GM21825 (cell line): ENCODE measurements around the gene RAB3IL1.
A peak's percentile ranks its signal among the peaks of the same experiment; 100 is the strongest.
"Not testable (repeated sequence)": the region's sequence is repeated elsewhere in the genome, so short reads cannot be mapped to it uniquely, and the experiment has no call there.

ENCODE experiments used
- ATAC-seq: cut with Tn5 transposase; IDR thresholded peaks from one replicate; pipeline ENCODE4 v1.9.1; 2021; ENCODE audit warnings: mild to moderate bottlenecking, moderate library complexity; ENCODE audit not compliant: unreplicated experiment

The RAB3IL1 gene, protein sequence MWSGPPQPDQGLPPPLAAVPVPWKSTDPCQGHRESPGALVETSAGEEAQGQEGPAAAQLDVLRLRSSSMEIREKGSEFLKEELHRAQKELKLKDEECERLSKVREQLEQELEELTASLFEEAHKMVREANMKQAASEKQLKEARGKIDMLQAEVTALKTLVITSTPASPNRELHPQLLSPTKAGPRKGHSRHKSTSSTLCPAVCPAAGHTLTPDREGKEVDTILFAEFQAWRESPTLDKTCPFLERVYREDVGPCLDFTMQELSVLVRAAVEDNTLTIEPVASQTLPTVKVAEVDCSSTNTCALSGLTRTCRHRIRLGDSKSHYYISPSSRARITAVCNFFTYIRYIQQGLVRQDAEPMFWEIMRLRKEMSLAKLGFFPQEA

DNA sequence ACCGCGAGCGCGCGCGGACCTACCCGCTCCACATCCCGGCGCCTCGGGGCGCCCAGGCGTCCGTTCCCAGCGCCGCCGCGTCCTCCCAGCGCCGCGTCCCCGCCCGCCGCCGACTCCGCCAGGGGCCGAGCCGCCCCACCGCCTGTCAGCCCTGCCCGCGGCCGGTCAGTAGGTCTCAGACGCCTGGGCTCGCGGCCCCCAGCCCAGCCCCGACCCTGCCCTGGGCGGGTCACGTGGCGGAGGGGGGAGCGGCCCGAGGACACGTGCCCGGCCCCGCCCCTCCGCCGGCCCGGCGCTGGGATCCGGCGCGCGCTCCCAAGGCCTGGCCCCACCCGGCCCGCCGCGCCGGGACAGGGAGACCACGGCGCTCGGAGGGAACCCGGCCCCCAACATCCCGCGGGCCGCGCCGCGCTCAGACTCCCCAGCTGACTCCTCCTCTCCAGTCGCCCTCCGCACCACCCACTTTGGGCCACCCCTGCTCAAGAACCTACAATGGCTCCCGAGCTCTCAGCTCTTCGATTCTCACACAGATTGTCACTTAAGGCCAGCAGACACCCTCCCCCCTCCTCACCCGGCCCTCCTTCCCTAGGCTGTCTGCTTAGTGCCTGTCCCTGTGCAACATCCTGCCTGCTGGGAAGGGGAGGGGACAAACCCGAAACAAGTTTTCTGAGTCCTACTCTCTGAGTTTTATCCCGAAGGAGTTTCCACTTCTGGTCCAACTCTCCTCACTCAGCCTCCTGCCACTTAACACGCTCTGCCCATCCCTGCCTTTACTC is at the start of gene RAB3IL1:
Gene RAB3IL1, minus strand, starts transcription at position 233 of the 776 bp plus-strand sequence. Its CDS starts 199 bp downstream, at position 34.
- no peak for ATAC-seq

DNA sequence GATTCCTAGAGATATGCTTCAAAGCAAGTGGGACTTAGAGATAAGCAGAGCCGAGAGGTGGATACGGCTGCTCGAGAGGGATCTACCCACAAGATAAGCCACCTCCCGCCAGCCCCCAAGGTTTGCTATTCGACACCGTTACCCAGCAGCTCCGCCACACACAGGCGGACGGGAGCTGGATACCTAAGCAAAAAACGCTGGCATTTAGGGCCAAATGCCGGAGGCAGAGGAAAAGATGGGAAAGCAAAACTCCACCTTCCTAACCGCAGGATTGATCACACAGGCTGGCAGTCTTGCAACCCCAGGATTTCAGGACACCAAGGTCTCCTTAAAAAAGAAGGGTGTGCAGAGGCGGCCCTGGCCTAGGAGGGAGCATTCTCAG is 49.4 kb upstream of the RAB3IL1 start:
- ATAC-seq, result no peak

DNA sequence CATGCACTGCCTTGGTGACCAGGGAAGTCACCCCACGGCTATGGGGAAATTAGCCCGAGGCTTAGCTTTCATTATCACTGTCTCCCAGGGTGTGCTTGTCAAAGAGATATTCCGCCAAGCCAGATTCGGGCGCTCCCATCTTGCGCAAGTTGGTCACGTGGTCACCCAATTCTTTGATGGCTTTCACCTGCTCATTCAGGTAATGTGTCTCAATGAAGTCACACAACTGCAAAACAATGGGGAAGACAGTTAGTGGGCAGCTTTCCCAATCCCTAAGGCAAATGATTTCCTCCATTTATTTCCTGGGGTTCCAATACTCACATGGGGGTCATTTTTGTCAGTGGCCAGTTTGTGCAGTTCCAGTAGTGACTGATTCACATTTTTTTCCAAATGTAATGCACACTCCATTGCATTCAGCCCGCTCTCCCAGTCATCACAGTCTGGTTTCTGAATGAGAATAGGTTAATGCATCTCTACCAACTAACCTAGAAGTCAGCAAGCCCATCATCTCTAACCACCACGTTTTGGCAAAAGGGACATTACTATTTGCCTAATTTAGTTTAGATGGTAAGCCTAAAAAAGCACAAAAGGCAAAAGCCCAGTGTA is 47.4 kb upstream of the RAB3IL1 start:
- not testable (repeated sequence) for ATAC-seq

- ATAC-seq, result no peak
Measured at GRCh38 chr11:61964058-61964665, 46.8 kb upstream of the RAB3IL1 start.

DNA sequence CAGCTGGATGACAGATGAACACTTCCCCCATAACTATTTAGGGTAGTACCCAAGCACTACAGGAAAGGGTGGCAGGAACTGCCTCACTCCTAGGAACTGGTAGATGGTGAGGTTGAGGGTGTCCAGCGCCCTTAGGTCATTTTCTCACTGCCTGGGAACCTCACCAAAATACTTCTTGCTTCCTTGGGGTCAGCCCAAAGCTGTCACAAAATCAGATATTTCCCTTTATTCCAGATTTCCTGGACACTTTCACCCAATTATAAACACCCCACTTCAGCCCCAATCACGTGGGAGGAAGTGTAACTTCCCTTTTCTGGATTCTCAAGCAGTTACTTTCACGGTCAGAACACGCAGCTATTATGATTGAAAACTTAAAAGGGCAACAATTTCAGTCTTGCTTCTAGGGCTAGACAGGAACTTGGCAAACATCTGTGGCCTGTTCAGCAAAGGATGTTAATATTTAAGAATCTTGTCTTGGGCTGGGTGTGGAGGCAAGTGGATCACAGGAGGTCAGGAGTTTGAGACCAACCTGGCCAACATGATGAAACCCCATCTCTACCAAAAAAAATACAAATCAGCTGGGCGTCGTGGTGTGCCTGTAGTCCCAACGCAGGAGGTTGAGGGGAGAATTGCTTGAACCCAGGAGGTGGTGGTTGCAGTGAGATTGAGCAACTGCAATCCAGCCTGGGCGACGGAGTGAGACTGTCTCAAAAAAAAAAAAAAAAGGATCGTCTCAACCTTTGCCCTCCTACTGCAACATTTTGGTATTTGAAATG is 46.1 kb upstream of the RAB3IL1 start:
- peak; percentile 23 for ATAC-seq

GRCh38 chr11:61963016-61963281 is 45.6 kb upstream of the RAB3IL1 start:
- ATAC-seq, result peak; percentile 17

DNA sequence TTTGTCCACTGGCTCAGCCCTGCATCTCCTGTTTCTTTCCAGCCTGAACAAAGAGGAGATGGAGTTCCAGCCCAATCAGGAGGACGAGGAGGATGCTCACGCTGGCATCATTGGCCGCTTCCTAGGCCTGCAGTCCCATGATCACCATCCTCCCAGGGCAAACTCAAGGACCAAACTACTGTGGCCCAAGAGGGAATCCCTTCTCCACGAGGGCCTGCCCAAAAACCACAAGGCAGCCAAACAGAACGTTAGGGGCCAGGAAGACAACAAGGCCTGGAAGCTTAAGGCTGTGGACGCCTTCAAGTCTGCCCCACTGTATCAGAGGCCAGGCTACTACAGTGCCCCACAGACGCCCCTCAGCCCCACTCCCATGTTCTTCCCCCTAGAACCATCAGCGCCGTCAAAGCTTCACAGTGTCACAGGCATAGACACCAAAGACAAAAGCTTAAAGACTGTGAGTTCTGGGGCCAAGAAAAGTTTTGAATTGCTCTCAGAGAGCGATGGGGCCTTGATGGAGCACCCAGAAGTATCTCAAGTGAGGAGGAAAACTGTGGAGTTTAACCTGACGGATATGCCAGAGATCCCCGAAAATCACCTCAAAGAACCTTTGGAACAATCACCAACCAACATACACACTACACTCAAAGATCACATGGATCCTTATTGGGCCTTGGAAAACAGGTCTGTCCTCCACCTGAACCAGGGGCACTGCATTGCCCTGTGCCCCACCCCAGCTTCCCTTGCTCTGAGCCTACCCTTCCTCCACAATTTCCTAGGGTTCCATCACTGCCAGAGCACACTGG is 45.0 kb upstream of the RAB3IL1 start:
- no peak for ATAC-seq

DNA sequence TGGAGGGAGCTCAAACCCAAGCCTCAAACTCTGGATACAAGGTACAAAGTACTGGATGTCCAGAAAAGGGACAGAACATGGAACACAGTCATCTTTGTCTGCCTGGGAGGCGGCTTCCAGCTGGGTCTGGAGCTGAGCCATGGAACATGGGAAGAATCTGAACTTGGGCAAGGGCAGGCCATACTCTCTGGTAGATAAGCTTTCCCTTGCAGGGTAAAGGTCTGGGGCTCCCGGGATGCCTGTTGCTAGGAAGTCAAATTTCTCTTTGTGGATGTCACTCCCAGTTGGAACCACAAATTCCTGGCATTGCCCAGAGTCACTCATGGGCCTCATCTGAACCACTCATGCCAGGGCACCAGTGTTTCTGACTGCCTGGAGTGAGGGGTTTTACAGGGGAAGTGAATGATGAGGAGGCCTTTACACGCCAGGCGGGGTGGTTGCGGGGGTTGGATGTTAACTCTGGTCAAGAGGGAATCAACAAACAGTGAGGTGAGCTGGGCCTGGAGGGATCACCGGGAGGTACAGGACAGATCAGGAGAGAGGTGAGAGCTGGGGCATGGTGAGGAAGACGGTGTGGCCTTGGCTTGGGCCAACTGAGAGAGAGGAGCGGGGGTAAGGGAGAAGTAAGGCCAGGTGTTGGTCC is 44.3 kb upstream of the RAB3IL1 start:
- no peak for ATAC-seq

DNA sequence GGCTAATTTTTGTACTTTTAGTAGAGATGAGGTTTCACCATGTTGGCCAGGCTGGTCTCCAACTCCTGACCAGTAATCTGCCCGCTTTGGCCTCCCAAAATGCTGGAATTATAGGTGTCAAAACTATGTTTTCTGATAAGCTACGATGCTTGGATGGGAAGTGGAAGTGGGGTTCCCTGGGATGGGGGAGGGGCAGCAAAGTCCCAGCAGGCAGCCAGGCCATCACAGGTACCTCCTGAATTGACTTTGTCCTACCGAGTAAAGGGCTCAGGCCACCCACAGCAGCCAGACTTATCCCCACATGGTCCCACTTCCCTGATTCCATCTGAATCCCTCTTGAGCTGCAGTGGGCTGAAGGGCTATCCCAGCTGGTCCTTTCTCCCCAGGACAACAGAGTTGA is 43.2 kb upstream of the RAB3IL1 start:
- ATAC-seq, result no peak

GRCh38 chr11:61959678-61960077 is 42.3 kb upstream of the RAB3IL1 start:
- no peak for ATAC-seq

DNA sequence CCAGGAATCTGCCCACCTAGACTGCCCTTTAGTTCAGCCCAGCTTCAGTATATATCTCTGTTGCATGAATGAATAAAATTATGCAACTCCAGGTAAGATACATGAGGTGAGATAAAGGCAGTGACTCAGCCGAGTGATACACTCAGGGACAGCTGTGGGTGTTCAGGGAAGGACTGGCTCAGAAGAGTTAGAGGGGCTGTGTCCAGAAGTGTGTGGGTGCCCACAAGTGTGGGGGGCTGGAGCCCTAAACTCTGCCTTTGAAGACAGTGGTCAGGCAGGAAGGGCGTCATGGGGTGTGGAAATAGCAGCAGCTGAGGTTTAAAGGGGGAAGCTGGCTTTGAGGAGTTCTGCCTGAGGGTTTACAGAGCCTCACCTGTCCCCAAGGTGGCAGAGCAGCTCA is 41.7 kb upstream of the RAB3IL1 start:
- ATAC-seq, result no peak

DNA sequence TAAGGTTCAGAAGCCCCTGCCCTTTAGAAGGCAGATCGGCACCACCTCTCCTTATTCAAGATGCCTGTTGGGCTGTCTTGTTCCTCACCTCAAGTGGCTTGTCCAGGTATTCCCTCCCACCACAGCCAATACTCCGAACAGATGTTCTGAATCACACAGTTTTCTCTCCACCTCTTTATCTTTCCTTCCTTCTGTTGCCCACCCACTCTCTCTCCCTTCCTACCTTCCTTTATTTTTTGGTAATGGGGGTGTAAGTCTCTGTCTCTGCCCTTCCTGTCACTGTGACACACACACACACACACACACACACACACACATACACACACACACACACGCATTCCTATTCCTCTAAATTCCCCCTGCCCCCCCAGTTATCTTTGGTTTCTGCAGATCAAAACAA is 41.2 kb upstream of the RAB3IL1 start:
- no peak for ATAC-seq

- ATAC-seq, result no peak
Measured at GRCh38 chr11:61957021-61957770, 39.8 kb upstream of the RAB3IL1 start.

GRCh38 chr11:61956191-61957020 is 39.0 kb upstream of the RAB3IL1 start:
- ATAC-seq, result no peak

- ATAC-seq, result no peak
Measured at GRCh38 chr11:61955422-61956135, 38.2 kb upstream of the RAB3IL1 start.

GRCh38 chr11:61954851-61955421 is 37.6 kb upstream of the RAB3IL1 start:
- no peak for ATAC-seq
